ENCODE results near the gene SERPINA3.

GRCh38 chr14:94635154-94635553 is 23.0 kb downstream of the SERPINA3 start:
- no peak for TF ChIP-seq CTCF (conservative IDR thresholded peaks at IDR 0.05; ENCODE audit: low read length)
- no peak for TF ChIP-seq EZH2phosphoT487 (IDR thresholded peaks at IDR 0.05; ENCODE audit: borderline replicate concordance)
